ENCODE measurements around the gene MCTP2.

- no peak for TF ChIP-seq CTCF (IDR thresholded peaks at IDR 0.05)
- TF ChIP-seq TCF7L2 (IDR thresholded peaks at IDR 0.05; ENCODE audit: low read depth, low read length), result no peak
- no peak for TF ChIP-seq POLR2AphosphoS5 (IDR thresholded peaks at IDR 0.05; ENCODE audit: low read depth, low read length)
- no peak for TF ChIP-seq SIN3A (IDR thresholded peaks at IDR 0.05; ENCODE audit: borderline replicate concordance, insufficient read depth, low read depth, low read length)
These were observed 293.2 kb downstream of the MCTP2 start for GRCh38 chr15:94524565-94524964.

All from Panc1 (cell line).